BLaER1 treated with 17β-estradiol and CSF1 and Interleukin-3, amounts not matched to agents 10 nM and 100 nM (cell line): ENCODE data around the gene SIVA1.

Experiments
- H3K27ac ChIP-seq, 11 experiments: shearing (Covaris generic); formaldehyde crosslinking; 2 replicates each; pipeline ENCODE4 v1.8.1; 2022
- H3K27me3 ChIP-seq, 11 experiments: shearing (Covaris generic); formaldehyde crosslinking; 2 replicates each; pipeline ENCODE4 v1.8.1; 2022
- H3K36me3 ChIP-seq, 11 experiments: shearing (Covaris generic); formaldehyde crosslinking; 2 replicates each; pipeline ENCODE4 v1.8.1; 2022
- H3K4me1 ChIP-seq, 10 experiments: shearing (Covaris generic); formaldehyde crosslinking; 2 replicates each; pipeline ENCODE4 v1.8.1; 2022
- H3K4me2 ChIP-seq, 11 experiments: shearing (Covaris generic); formaldehyde crosslinking; 2 replicates each; pipeline ENCODE4 v1.8.1; 2022
- H3K4me3 ChIP-seq, 10 experiments: shearing (Covaris generic); formaldehyde crosslinking; 2 replicates each; pipeline ENCODE4 v1.8.1; 2022
- H3K9ac ChIP-seq, 11 experiments: shearing (Covaris generic); formaldehyde crosslinking; 2 replicates each; pipeline ENCODE4 v1.8.1; 2022
- H3K9me3 ChIP-seq, 11 experiments: shearing (Covaris generic); formaldehyde crosslinking; replicated peaks in 1 of 11; 2 replicates each; pipeline ENCODE4 v1.8.1; 2022
- H4K20me1 ChIP-seq, 11 experiments: shearing (Covaris generic); formaldehyde crosslinking; 2 replicates each; pipeline ENCODE4 v1.8.1; 2022
- Cebpa-rat ChIP-seq, 11 experiments: shearing (Covaris generic); IDR thresholded peaks; 2 replicates each; pipeline ENCODE4 v1.8.1; 2022

SIVA1 gene

DNA sequence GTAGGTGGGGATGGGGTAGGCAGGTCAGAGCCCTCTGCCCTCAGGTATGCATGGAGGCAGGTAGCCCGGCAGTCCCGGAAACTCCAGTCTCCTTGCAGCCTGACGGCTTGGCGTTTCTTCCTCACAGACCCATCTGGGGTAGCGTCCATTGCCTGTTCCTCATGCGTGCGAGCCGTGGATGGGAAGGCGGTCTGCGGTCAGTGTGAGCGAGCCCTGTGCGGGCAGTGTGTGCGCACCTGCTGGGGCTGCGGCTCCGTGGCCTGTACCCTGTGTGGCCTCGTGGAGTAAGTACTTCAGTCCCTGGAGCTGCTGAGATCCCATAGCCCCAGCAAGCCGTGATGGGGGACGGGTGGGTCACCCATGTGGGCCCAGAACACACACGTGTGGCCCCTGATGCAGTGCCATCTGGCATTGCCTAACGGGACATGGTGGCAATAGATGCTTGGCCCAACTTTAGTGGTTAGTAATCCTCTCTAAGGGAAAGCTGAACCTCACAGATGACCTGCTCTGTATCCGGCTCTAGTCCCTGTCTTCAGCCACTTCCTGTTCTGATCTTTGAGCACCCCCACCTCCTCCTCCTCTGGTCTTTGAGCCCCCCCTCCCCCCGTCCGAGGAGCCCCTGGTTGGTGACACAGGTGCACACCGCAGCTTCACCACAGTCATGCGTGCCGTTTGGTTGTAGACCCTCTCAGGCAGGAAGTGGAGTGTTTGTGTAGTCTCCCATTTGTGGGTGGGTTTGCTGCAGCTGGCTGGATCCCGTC is 3.7 kb downstream of the SIVA1 start:
- H3K4me2 ChIP-seq = peak overlapping the region in 10 of 11 experiments; percentile 28 to 99 (median 96); a peak in 20 of 22 replicates
- H3K36me3 ChIP-seq = peaks cover 57 to 76% (median 72%) of the 10 kb centered on the region in 11 experiments
- peak overlapping the region in 9 of 11 experiments; percentile 29 to 99 (median 97); a peak in 13 of 22 replicates for H3K9ac ChIP-seq
- no peaks in the 10 kb centered on the region for H3K27me3 ChIP-seq
- H4K20me1 ChIP-seq = peaks cover 21 to 86% (median 74%) of the 10 kb centered on the region in 11 experiments; a peak in 20 of 22 replicates
- no peak for TF ChIP-seq Cebpa-rat (IDR thresholded peaks at IDR 0.05)
- peaks cover 0 to 2% (median 1%) of the 10 kb centered on the region in 11 experiments; a peak in 10 of 22 replicates for H3K9me3 ChIP-seq
- peaks cover 32 to 51% (median 44%) of the 10 kb centered on the region in 10 experiments for H3K4me1 ChIP-seq
- no peak overlapping the region; a peak in 1 of 20 replicates for H3K4me3 ChIP-seq
- peak overlapping the region in 7 of 11 experiments; percentile 4 to 53 (median 30); a peak in 8 of 22 replicates for H3K27ac ChIP-seq

DNA sequence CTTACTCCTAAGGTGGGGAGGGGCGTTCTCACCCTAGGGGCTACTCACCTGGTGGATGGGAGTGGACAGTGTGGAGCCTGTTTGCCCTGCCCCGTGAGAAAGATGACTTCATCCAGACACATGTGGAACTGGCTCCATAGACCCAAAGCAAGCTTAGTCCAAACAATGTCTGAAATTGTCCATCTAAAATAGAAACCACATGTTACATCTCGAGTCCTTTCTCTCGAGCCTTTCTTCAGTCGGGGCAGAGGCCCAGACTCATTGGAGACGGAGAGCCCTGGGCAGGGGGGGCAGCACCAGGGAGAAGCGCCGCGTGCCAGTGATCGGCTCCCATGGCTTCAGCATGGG is 4.3 kb downstream of the SIVA1 start:
- no peak for TF ChIP-seq Cebpa-rat (IDR thresholded peaks at IDR 0.05)
- Histone ChIP-seq H3K4me3 (no peak overlapping the region), H3K9ac (peak overlapping the region in 5 of 11 experiments; percentile 26 to 45 (median 33); a peak in 6 of 22 replicates), H3K4me1 (peaks cover 26 to 46% (median 39%) of the 10 kb centered on the region in 10 experiments), H3K36me3 (peaks cover 62 to 82% (median 78%) of the 10 kb centered on the region in 11 experiments), H4K20me1 (peaks cover 21 to 91% (median 74%) of the 10 kb centered on the region in 11 experiments; a peak in 20 of 22 replicates), H3K27ac (peak overlapping the region in 4 of 11 experiments; percentile 3 to 34 (median 30); a peak in 5 of 22 replicates), H3K4me2 (peak overlapping the region in 5 of 11 experiments; percentile 54 to 99 (median 96); a peak in 8 of 22 replicates), H3K27me3 (no peaks in the 10 kb centered on the region), H3K9me3 (no peaks in the 10 kb centered on the region)

DNA sequence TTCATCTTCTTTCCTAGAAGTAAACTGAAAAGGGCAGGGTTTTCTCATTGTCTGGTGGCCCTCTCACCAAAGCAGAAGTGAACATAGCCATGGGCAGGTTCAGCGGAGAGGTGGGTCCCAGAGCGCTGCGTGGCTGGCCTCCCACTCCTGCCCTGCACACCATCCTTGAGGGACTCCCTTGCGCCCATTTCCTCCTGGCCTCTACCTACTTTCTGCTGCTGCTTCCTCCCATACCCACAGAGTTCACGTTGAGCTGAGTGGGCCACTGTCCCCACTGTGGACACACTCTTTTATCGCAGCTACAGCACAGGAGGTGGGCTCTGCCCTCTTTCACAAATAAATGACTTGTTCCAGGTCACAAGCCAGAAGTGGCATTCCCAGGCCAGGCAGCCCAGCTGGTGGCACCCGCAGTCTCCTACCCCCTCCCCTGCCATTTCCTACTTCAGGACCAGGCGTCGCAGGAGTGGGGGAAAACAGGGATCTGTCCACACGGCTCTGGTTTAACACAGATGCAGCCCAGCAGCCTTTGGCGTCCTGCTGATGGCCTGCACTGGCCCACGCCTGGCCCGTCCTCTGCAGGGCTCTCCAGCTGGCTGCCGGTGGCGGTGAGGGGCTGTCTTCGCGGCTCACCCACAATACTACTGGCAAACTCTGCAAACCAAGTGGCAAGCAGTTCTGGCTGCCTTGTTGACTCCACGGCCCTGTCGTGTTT is 4.9 kb downstream of the SIVA1 start:
- Histone ChIP-seq H3K4me3 (no peak overlapping the region), H3K9ac (peak overlapping the region in 5 of 11 experiments; percentile 4 to 45 (median 33); a peak in 5 of 22 replicates), H3K36me3 (peaks cover 63 to 88% (median 82%) of the 10 kb centered on the region in 11 experiments), H3K9me3 (no peaks in the 10 kb centered on the region), H3K27me3 (no peaks in the 10 kb centered on the region), H3K4me2 (no peak overlapping the region; a peak in 1 of 22 replicates), H3K27ac (peak overlapping the region in 3 of 11 experiments; percentile 30 to 34 (median 30); a peak in 3 of 22 replicates), H4K20me1 (peaks cover 21 to 92% (median 74%) of the 10 kb centered on the region in 11 experiments; a peak in 20 of 22 replicates), H3K4me1 (peaks cover 26 to 45% (median 38%) of the 10 kb centered on the region in 10 experiments)
- TF ChIP-seq Cebpa-rat (IDR thresholded peaks at IDR 0.05) = no peak

DNA sequence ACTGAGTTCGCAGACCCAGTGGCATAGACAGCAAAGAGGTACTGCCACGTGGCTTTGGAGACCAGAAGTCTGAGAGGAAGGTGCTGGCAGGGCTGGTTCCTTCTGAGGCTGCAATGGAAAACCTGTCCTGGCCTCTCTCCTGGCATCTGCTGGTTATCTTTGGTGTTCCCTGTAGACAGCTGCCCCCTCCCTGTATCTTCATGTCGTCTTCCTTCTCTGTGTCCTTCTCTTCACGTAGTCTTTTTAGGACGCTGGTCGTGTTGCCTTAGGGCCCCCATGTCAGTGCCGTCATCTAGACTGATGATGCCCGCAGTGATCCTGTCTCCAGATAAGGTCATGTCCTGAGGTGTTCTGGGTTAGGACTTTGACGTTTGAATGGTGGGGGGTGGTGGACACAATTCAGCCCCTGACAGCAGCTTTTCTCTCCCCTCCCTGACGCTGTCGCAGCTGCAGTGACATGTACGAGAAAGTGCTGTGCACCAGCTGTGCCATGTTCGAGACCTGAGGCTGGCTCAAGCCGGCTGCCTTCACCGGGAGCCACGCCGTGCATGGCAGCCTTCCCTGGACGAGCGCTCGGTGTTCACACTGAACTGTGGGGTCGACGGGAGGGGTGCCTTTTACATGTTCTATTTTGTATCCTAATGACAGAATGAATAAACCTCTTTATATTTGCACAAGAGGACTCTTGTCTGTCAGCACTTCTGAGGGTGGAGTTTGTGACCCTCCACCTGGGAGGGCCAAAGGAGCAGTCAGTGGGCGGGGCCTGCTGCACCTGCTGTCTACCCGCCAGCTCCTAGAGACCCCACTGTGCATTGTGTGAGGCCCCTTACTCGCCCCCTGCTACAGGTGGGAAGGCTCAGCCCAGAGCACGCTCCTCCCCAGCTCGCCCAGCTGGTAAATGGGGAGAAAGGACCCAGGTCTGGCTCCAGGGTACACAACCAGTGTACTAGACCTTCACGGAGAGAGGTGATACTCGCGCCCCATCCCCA is 6.3 kb downstream of the SIVA1 start:
- no peak for TF ChIP-seq Cebpa-rat (IDR thresholded peaks at IDR 0.05)
- Histone ChIP-seq H3K27me3 (no peaks in the 10 kb centered on the region), H3K4me1 (peaks cover 20 to 38% (median 31%) of the 10 kb centered on the region in 10 experiments), H3K4me3 (no peak overlapping the region), H3K36me3 (peaks cover 63 to 93% (median 84%) of the 10 kb centered on the region in 11 experiments), H3K9ac (peak overlapping the region in 4 of 11 experiments; percentile 9 to 18 (median 12); a peak in 3 of 22 replicates), H4K20me1 (peaks cover 15 to 80% (median 63%) of the 10 kb centered on the region in 11 experiments; a peak in 20 of 22 replicates), H3K9me3 (no peaks in the 10 kb centered on the region), H3K4me2 (no peak overlapping the region), H3K27ac (no peak overlapping the region)

DNA sequence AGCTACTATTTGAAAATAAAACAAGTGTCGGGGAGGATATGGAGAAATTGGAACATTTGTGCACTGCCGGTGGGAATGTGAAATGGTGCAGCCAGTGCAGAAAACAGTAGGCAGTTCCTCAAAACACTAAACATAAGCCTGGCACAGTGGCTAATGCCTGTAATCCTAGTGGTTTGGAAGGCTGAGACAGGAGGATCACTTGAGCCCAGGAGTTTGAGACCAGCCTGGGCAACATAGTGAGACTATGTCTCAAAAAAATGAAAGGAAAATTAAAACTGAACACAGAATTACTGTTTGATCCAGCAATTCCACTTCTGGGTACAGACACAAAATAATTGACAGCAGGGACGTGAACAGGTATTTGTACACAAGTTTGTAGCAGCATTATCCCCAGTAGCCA is 12.6 kb downstream of the SIVA1 start:
- H3K4me3 ChIP-seq = no peak overlapping the region
- peaks cover 0 to 49% (median 27%) of the 10 kb centered on the region in 11 experiments; a peak in 20 of 22 replicates for H4K20me1 ChIP-seq
- peaks cover 6 to 29% (median 23%) of the 10 kb centered on the region in 10 experiments for H3K4me1 ChIP-seq
- no peak overlapping the region for H3K4me2 ChIP-seq
- no peak overlapping the region for H3K9ac ChIP-seq
- TF ChIP-seq Cebpa-rat (IDR thresholded peaks at IDR 0.05) = no peak
- H3K9me3 ChIP-seq = peaks cover 0 to 14% (median 9%) of the 10 kb centered on the region in 11 experiments; a peak in 13 of 22 replicates
- H3K27me3 ChIP-seq = no peaks in the 10 kb centered on the region
- H3K27ac ChIP-seq = no peak overlapping the region
- H3K36me3 ChIP-seq = peaks cover 17 to 77% (median 46%) of the 10 kb centered on the region in 11 experiments

DNA sequence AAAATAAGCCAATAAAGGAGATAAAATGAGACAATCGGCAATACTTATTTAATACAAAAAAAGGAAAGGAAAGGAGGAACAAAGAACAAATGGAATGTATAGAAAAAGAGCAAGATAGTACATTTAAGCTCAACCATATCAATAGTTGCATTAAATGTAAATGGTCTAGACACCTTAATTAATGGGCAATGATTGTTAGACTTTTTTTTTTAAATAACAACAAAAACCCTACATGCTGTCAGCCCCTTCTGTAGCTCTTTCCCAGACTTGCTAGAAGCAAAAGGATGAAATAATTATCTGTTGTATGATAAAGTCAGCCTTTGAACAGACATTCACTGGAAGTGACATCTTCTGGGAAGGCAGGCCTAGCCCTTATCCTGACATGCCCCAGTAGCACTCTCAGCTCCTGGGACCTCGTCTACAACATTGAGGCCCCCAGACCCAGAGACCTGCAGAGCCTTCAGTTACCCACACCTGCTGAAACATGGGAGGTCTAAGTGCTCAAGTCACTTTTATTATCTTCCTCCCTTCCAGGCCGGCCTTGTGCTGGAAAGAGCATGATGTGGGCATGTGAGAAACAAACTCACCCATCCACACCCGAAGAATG is 13.4 kb downstream of the SIVA1 start:
- H3K36me3 ChIP-seq = peaks cover 22 to 77% (median 46%) of the 10 kb centered on the region in 11 experiments
- peaks cover 4 to 20% (median 15%) of the 10 kb centered on the region in 11 experiments; a peak in 21 of 22 replicates for H3K9me3 ChIP-seq
- no peak overlapping the region for H3K4me2 ChIP-seq
- no peak for TF ChIP-seq Cebpa-rat (IDR thresholded peaks at IDR 0.05)
- peaks cover 6 to 29% (median 23%) of the 10 kb centered on the region in 10 experiments for H3K4me1 ChIP-seq
- peaks cover 0 to 49% (median 28%) of the 10 kb centered on the region in 11 experiments; a peak in 21 of 22 replicates for H4K20me1 ChIP-seq
- no peak overlapping the region for H3K27ac ChIP-seq
- no peaks in the 10 kb centered on the region for H3K27me3 ChIP-seq
- H3K9ac ChIP-seq = no peak overlapping the region
- H3K4me3 ChIP-seq = no peak overlapping the region

DNA sequence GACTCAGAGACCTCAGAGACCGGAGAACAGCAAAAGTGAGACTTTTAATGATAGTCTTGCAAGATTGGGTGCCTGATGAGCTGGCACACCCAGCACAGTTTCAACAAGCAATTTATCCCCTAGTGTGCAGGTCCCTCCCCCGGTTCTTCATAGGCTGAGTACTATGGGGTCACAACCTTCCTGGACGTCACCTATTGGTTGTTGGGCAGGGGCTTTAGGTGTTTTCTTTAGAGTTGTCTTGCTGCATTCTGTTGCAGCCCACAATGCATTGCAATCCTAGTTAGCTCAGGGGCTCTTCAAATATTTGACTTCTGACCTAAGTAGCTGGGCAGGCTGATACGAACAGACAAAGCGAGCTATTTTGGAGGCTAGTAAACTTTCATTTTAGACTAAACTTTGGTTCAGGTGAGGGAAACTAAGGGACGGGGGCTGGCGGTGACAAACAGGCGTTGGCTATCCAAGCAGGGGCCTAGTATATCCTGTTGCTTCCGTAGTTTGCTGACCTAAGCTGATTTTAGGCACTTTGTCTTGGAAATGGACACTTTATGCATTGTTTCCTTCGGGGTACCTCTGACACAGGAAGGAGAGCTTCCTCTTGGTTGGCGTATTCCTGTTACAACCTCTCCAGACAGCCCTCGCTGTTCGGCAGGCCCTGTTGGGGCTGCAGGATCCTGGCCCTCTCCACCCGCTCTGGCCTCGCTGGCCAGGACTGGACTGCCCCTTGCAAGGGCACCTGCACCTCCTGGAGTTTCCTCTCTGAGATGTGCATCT is 14.1 kb downstream of the SIVA1 start:
- H3K4me1 ChIP-seq = peaks cover 6 to 29% (median 23%) of the 10 kb centered on the region in 10 experiments
- TF ChIP-seq Cebpa-rat (IDR thresholded peaks at IDR 0.05) = no peak
- H3K9ac ChIP-seq = peak overlapping the region in 1 of 11 experiments; percentile 35; a peak in 1 of 22 replicates
- 0 out of 22 replicates have a peak overlapping the region, but pooled peaks of 1 of the 11 experiments have one; percentile 19 for H3K4me2 ChIP-seq
- peaks cover 22 to 77% (median 46%) of the 10 kb centered on the region in 11 experiments for H3K36me3 ChIP-seq
- H3K27ac ChIP-seq = no peak overlapping the region
- no peaks in the 10 kb centered on the region for H3K27me3 ChIP-seq
- peaks cover 9 to 27% (median 22%) of the 10 kb centered on the region in 11 experiments; a peak in 21 of 22 replicates for H3K9me3 ChIP-seq
- H4K20me1 ChIP-seq = peaks cover 0 to 49% (median 32%) of the 10 kb centered on the region in 11 experiments; a peak in 21 of 22 replicates
- no peak overlapping the region for H3K4me3 ChIP-seq
